HL-60 (cell line): ENCODE results near the gene ALDH3A1.

ENCODE experiments used
- DNase-seq, 2 experiments: peaks; one replicate each; pipeline ENCODE4 v3.0.0-alpha.2; 2010 to 2020; ENCODE audit warnings: low read depth in 1 of 2, low spot score in 1 of 2
- H3K27ac ChIP-seq: fragments of 250-450 bp; sonication (Bioruptor Pico); replicated peaks from 2 replicates; pipeline ENCODE4 v1.5.1; 2020; ENCODE audit warnings: mild to moderate bottlenecking, moderate library complexity
- H3K27me3 ChIP-seq: fragments of 250-450 bp; sonication (Bioruptor Pico); 2 replicates; pipeline ENCODE4 v1.5.1; 2021; ENCODE audit warnings: mild to moderate bottlenecking, moderate library complexity; ENCODE audit not compliant: insufficient read depth, poor library complexity, severe bottlenecking
- H3K4me3 ChIP-seq: replicated peaks from 2 replicates; pipeline ENCODE4 v1.5.1; 2011; ENCODE audit warnings: mild to moderate bottlenecking, control low read depth, low read length; ENCODE audit not compliant: insufficient read depth
- GABPA ChIP-seq: IDR thresholded peaks from 2 replicates; pipeline ENCODE4 v1.6.1; 2012; ENCODE audit warnings: low read depth
- POLR2AphosphoS5 ChIP-seq: IDR thresholded peaks from 2 replicates; pipeline ENCODE4 v1.6.1; 2012; ENCODE audit warnings: low read depth
- SPI1 ChIP-seq: IDR thresholded peaks from 2 replicates; pipeline ENCODE4 v1.6.1; 2012; ENCODE audit warnings: low read depth, mild to moderate bottlenecking, borderline replicate concordance
- TF ChIP-seq, protein P1 (sequence below): IDR thresholded peaks from one replicate; pipeline ENCODE4 v1.5.1; 2011; ENCODE audit warnings: low read length, control low read depth, inconsistent platforms; ENCODE audit not compliant: insufficient read depth
- TF ChIP-seq, protein P2 (sequence below): IDR thresholded peaks from 2 replicates; pipeline ENCODE4 v1.6.1; 2012; ENCODE audit warnings: low read depth; ENCODE audit not compliant: insufficient replicate concordance

The ALDH3A1 gene

DNA sequence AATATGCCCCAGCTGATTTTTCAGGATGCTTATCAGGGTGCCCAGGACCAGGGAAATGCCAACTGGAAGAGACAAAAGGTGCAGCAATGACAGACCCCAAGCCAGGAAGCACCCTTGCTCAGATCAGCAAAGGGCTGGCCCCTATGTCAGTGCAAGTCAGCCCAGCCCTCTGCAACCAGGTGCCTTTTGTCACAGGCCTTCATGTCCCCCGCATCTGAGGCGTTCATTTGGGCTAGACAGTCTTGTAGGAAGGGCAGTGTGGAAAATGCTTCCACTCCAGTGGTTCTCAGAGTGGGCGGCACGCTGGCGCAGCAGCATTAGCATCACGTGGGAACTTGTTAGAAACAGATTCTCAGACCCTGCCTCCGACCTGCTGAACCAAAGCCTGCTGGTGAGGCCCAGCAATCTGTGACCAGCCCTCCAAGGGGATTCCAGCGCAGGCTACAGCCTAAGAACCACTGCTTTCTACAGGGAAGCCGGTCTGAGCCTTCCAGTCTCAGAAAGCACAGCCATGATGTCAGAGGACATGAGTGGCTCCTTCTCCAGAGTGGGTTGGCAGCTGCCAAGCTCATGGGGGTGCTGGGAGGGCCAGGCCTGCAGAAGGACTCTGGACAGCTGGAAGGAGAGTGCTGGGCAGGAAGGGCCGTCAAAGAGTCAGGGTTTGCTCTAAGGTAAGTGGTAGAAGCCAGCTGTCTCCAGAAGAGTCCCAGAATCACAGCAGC is 44.8 kb downstream of the ALDH3A1 start:
- H3K27me3 ChIP-seq, result no peaks in the 10 kb centered on the region

DNA sequence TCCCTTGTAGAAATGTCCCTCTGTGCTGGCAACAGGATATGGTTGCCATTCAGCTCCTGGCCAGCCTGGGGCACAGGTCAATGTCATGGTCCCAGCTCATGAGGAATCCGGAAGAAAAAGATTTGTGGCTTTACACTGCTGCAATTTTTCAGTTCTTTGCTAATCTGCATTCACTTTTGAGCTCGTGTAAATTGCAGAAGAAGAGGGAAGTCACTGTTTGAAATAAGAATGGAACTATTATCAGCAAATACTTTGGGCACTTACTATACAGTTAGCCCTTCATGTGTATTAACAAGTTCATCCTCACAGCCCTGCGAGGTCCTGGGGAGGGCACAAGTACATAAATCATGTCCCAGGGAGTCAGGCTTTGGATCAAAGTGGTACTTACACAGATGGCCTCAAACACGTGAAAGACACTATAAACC is 45.9 kb downstream of the ALDH3A1 start:
- Histone ChIP-seq H3K27ac (no peak overlapping the region), H3K4me3 (no peak overlapping the region), H3K27me3 (no peaks in the 10 kb centered on the region)
- TF ChIP-seq GABPA (no peak), POLR2AphosphoS5 (no peak), SPI1 (no peak)
- TF ChIP-seq, protein P1, sequence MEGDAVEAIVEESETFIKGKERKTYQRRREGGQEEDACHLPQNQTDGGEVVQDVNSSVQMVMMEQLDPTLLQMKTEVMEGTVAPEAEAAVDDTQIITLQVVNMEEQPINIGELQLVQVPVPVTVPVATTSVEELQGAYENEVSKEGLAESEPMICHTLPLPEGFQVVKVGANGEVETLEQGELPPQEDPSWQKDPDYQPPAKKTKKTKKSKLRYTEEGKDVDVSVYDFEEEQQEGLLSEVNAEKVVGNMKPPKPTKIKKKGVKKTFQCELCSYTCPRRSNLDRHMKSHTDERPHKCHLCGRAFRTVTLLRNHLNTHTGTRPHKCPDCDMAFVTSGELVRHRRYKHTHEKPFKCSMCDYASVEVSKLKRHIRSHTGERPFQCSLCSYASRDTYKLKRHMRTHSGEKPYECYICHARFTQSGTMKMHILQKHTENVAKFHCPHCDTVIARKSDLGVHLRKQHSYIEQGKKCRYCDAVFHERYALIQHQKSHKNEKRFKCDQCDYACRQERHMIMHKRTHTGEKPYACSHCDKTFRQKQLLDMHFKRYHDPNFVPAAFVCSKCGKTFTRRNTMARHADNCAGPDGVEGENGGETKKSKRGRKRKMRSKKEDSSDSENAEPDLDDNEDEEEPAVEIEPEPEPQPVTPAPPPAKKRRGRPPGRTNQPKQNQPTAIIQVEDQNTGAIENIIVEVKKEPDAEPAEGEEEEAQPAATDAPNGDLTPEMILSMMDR, result no peak
- TF ChIP-seq, protein P2, sequence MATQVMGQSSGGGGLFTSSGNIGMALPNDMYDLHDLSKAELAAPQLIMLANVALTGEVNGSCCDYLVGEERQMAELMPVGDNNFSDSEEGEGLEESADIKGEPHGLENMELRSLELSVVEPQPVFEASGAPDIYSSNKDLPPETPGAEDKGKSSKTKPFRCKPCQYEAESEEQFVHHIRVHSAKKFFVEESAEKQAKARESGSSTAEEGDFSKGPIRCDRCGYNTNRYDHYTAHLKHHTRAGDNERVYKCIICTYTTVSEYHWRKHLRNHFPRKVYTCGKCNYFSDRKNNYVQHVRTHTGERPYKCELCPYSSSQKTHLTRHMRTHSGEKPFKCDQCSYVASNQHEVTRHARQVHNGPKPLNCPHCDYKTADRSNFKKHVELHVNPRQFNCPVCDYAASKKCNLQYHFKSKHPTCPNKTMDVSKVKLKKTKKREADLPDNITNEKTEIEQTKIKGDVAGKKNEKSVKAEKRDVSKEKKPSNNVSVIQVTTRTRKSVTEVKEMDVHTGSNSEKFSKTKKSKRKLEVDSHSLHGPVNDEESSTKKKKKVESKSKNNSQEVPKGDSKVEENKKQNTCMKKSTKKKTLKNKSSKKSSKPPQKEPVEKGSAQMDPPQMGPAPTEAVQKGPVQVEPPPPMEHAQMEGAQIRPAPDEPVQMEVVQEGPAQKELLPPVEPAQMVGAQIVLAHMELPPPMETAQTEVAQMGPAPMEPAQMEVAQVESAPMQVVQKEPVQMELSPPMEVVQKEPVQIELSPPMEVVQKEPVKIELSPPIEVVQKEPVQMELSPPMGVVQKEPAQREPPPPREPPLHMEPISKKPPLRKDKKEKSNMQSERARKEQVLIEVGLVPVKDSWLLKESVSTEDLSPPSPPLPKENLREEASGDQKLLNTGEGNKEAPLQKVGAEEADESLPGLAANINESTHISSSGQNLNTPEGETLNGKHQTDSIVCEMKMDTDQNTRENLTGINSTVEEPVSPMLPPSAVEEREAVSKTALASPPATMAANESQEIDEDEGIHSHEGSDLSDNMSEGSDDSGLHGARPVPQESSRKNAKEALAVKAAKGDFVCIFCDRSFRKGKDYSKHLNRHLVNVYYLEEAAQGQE, result no peak
- no peak for DNase-seq

More for the DNA sequence above, 44.8 kb downstream of the ALDH3A1 start:
- no peak for DNase-seq
- no peak overlapping the region for H3K4me3 ChIP-seq
- TF ChIP-seq SPI1 (no peak), GABPA (no peak), POLR2AphosphoS5 (no peak)
- TF ChIP-seq, protein P1, result no peak
- TF ChIP-seq, protein P2, result no peak
- H3K27ac ChIP-seq, result no peak overlapping the region
